HepG2 (cell line): ENCODE measurements around the gene SKIL. TPM values are rescaled to one million over a fixed set of nuclear protein-coding genes. Genes with fewer than 3 reads are reported as not detected.

Experiments used
- ATAC-seq: fragments of 200-7000 bp; cut with Tn5 transposase; 3 replicates; pipeline ENCODE4 v1.9.1; 2020; ENCODE audit warnings: mild to moderate bottlenecking, moderate library complexity
- BruUV-seq: library from RNA; stranded (reverse); fragments of 400-500 nt; replicated peaks from 2 replicates; lab custom pipeline; 2021; lab: Mats Ljungman, UMichigan
- CTCF ChIA-PET: fragments of 300-600 bp; formaldehyde crosslinking; extraction: SDS; loops from one replicate; lab custom pipeline; 2021; ENCODE audit warnings: low total read pairs, inconsistent platforms, low intra/inter-chr PET ratio; lab: Yijun Ruan, JAX
- POLR2A ChIA-PET: fragments of 350-600 bp; sonication (Branson Sonifier 250); formaldehyde crosslinking; loops from one replicate; lab custom pipeline; 2020; ENCODE audit warnings: antibody characterized with exemption, inconsistent platforms; lab: Yijun Ruan, JAX
- DNase-seq: peaks from one replicate; pipeline ENCODE4 v3.0.0-alpha.2; 2015; ENCODE audit warnings: low spot score
- FAIRE-seq: peaks from 3 replicates; lab custom pipeline; 2011; peaks lifted over from hg19 to GRCh38; lab: Jason Lieb, UNC
- H2AFZ ChIP-seq: one replicate; pipeline ENCODE4 v1.6.1; 2011; ENCODE audit warnings: low read length, inconsistent platforms
- H3K27ac ChIP-seq: fragments of 300-600 bp; 3 replicates; pipeline ENCODE4 v1.8.0; 2011; ENCODE audit warnings: mixed run types, mild to moderate bottlenecking, mixed read lengths, low read length, inconsistent platforms; ENCODE audit not compliant: insufficient read depth; ENCODE audit errors: extremely low read length
- H3K27me3 ChIP-seq, 2 experiments: fragments of 200-600 bp in 1 of 2; 2 replicates in 1 of 2; 3 replicates in 1 of 2; pipeline versions ENCODE4 v1.6.0 to v1.8.0; 2011; ENCODE audit warnings: low read length in 2 of 2, mild to moderate bottlenecking in 2 of 2, moderate library complexity in 2 of 2, inconsistent platforms in 1 of 2; ENCODE audit not compliant: insufficient read depth in 2 of 2, control insufficient read depth in 1 of 2
- H3K36me3 ChIP-seq, 2 experiments: fragments of 200-600 bp in 1 of 2; replicated peaks in 1 of 2; 2 replicates in 1 of 2; 3 replicates in 1 of 2; pipeline versions ENCODE4 v1.5.1 to v1.8.0; 2011; ENCODE audit warnings: low read length in 2 of 2, inconsistent platforms in 1 of 2; ENCODE audit not compliant: insufficient read depth in 2 of 2, control insufficient read depth in 1 of 2
- H3K4me1 ChIP-seq: 2 replicates; pipeline ENCODE4 v1.5.1; 2012; ENCODE audit warnings: low read length, inconsistent platforms; ENCODE audit not compliant: insufficient read depth
- H3K4me2 ChIP-seq: 2 replicates; pipeline ENCODE4 v1.6.0; 2011; ENCODE audit warnings: low read depth, low read length, inconsistent platforms
- H3K4me3 ChIP-seq, 3 experiments: fragments of 200-600 bp in 1 of 3; sonication (generic), shearing (Covaris generic) in 1 of 3; replicated peaks in 1 of 3; 2 replicates each; pipeline ENCODE4 v1.5.1; 2011 to 2016; ENCODE audit warnings: low read length in 3 of 3, inconsistent platforms in 2 of 3, low read depth in 2 of 3, mild to moderate bottlenecking in 2 of 3, control low read depth in 1 of 3, mixed read lengths in 1 of 3; ENCODE audit not compliant: insufficient read depth in 1 of 3
- H3K79me2 ChIP-seq: one replicate; pipeline ENCODE4 v1.6.1; 2011; ENCODE audit warnings: low read length, inconsistent platforms; ENCODE audit not compliant: insufficient read depth
- H3K9ac ChIP-seq: 2 replicates; pipeline ENCODE4 v1.6.0; 2011; ENCODE audit warnings: mild to moderate bottlenecking, low read depth, low read length, inconsistent platforms; ENCODE audit not compliant: insufficient read depth
- H3K9me3 ChIP-seq: 2 replicates; pipeline ENCODE4 v1.5.1; 2012; ENCODE audit warnings: mild to moderate bottlenecking, low read length
- H4K20me1 ChIP-seq: 2 replicates; pipeline ENCODE4 v1.6.0; 2011; ENCODE audit warnings: inconsistent platforms, mild to moderate bottlenecking, low read length, moderate library complexity; ENCODE audit not compliant: insufficient read depth
- PPARG ChIP-seq: conservative IDR thresholded peaks from 2 replicates; pipeline ENCODE4 v1.6.1; 2016; ENCODE audit warnings: missing biosample characterization, missing genetic modification reagents
- SRSF9 ChIP-seq: fragments of 200-400 bp; formaldehyde crosslinking; IDR thresholded peaks from 2 replicates; pipeline ENCODE4 v1.6.1; 2018; ENCODE audit warnings: borderline replicate concordance, mild to moderate bottlenecking, low read depth, low read length; ENCODE audit not compliant: insufficient read depth, poor library complexity, severe bottlenecking
- STAT6 ChIP-seq: sonication (generic); formaldehyde crosslinking; IDR thresholded peaks from 2 replicates; pipeline ENCODE4 v1.4.0; 2020; ENCODE audit warnings: missing genetic modification reagents, mild to moderate bottlenecking, borderline replicate concordance
- ZNF564 ChIP-seq: sonication (generic); formaldehyde crosslinking; IDR thresholded peaks from 2 replicates; pipeline ENCODE4 v1.8.1; 2023; ENCODE audit warnings: mild to moderate bottlenecking, missing genetic modification reagents
- ZNF792 ChIP-seq: IDR thresholded peaks from 2 replicates; pipeline ENCODE4 v1.6.1; 2016
- ZNF841 ChIP-seq: sonication (generic); formaldehyde crosslinking; IDR thresholded peaks from 2 replicates; pipeline ENCODE4 v1.8.1; 2023; ENCODE audit warnings: missing genetic modification reagents, borderline replicate concordance
- in situ Hi-C: cut with HindIII; loops from 2 replicates; pipeline ENCODE4 v1.10.0; 2017; ENCODE audit warnings: low pct_unique_long_range_greater_than_20kb; ENCODE audit not compliant: extremely low pct_ligation_motif_present
- intact Hi-C: fragments of 100-400 bp; cut with micrococcal nuclease; formaldehyde crosslinking; loops from one replicate; pipeline ENCODE4 v1.10.0; 2022; ENCODE audit not compliant: unreplicated experiment
- polyA plus RNA-seq, 8 experiments: library from polyadenylated mRNA; depleted of rRNA in 3 of 8; stranded (reverse) in 7 of 8; unstranded in 1 of 8; fragments of >200 nt; fragmentation: Illumina TruSeq in 4 of 8; extraction: Trizol in 4 of 8; gene quantifications; 2 replicates each; pipeline versions ENCODE4 v1.2.1 to v1.2.3, GENCODE V29; 2011 to 2016; ENCODE audit warnings: low read depth in 4 of 8, missing spikeins in 1 of 8, mixed read lengths in 1 of 8; ENCODE audit not compliant: insufficient read depth in 1 of 8
- total RNA-seq, 5 experiments: library from RNA; depleted of rRNA; stranded (reverse); fragments of >200 nt; fragmentation: Illumina TruSeq; extraction: Trizol; gene quantifications; 2 replicates each; pipeline ENCODE4 v1.2.3, GENCODE V29; 2016; ENCODE audit warnings: low read depth in 1 of 5

Gene SKIL
- total and polyA plus RNA-seq, 2 of the 13 experiments (the other 11 are each of a cell fraction or from before 2014, with no cell fraction given), result 5.2 to 20.7 TPM

- POLR2A ChIA-PET, result no interaction called here
- Histone ChIP-seq H3K27ac (no peak overlapping the region), H3K36me3 (no peaks in the 10 kb centered on the region)
- intact Hi-C loops, result no loop called here
- TF ChIP-seq ZNF792 (CRISPR knock-in tag) (no peak), PPARG (CRISPR knock-in tag) (no peak), STAT6 (no peak), SRSF9 (no peak), ZNF564 (CRISPR knock-in tag) (no peak), ZNF841 (CRISPR knock-in tag) (no peak)
- TF ChIP-seq, all 625 proteins: peak for 0
- Histone ChIP-seq H4K20me1 (no peaks in the 10 kb centered on the region), H3K9me3 (no peaks in the 10 kb centered on the region), H3K79me2 (no peaks in the 10 kb centered on the region), H2AFZ (no peak overlapping the region), H3K4me2 (no peak overlapping the region), H3K9ac (no peak overlapping the region), H3K4me1 (no peaks in the 10 kb centered on the region), H3K27me3 (no peaks in the 10 kb centered on the region), H3K4me3 (no peak overlapping the region)
- ATAC-seq, result no peak
- in situ Hi-C loops, result no loop called here
- CTCF ChIA-PET, result no interaction called here
- no peak for FAIRE-seq
- no peak for DNase-seq
- no TSS peak for BruUV-seq
These were observed 47.6 kb downstream of the SKIL start for GRCh38 chr3:170405101-170405500.
